ENCODE data around the gene ETV3. TPM values are rescaled to one million over a fixed set of nuclear protein-coding genes. Genes with fewer than 3 reads are reported as not detected.
A peak's percentile ranks its signal among the peaks of the same experiment; 100 is the strongest.

ETV3 gene
- total RNA-seq, 1 experiment from 2014 or later = 5.6 TPM

- DNase-seq (ENCODE audit: low spot score) = no peak
Measured at GRCh38 chr1:157091668-157092273, 46.4 kb downstream of the ETV3 start.

- DNase-seq (ENCODE audit: low spot score) = no peak
Measured at GRCh38 chr1:157091186-157091585, 47.0 kb downstream of the ETV3 start.

GRCh38 chr1:157090771-157091170 is 47.4 kb downstream of the ETV3 start:
- DNase-seq (ENCODE audit: low spot score) = no peak

GRCh38 chr1:157090196-157090647 is 48.0 kb downstream of the ETV3 start:
- DNase-seq (ENCODE audit: low spot score) = peak; percentile 73

GRCh38 chr1:157089789-157090188 is 48.4 kb downstream of the ETV3 start:
- DNase-seq (ENCODE audit: low spot score) = no peak

- no peak for DNase-seq (ENCODE audit: low spot score)
Measured at GRCh38 chr1:157088607-157089006, 49.6 kb downstream of the ETV3 start.

- DNase-seq (ENCODE audit: low spot score) = no peak
Measured at GRCh38 chr1:157087030-157087429, 51.2 kb downstream of the ETV3 start.

- no peak for DNase-seq (ENCODE audit: low spot score)
Measured at GRCh38 chr1:157086299-157086698, 51.9 kb downstream of the ETV3 start.

- peak; percentile 34 for DNase-seq (ENCODE audit: low spot score)
Measured at GRCh38 chr1:157085421-157085820, 52.8 kb downstream of the ETV3 start.

- no peak for DNase-seq (ENCODE audit: low spot score)
Measured at GRCh38 chr1:157084720-157085119, 53.5 kb downstream of the ETV3 start.

- DNase-seq (ENCODE audit: low spot score) = no peak
Measured at GRCh38 chr1:157081707-157082106, 56.5 kb downstream of the ETV3 start.

- DNase-seq (ENCODE audit: low spot score) = no peak
Measured at GRCh38 chr1:157080714-157081113, 57.5 kb downstream of the ETV3 start.

- no peak for DNase-seq (ENCODE audit: low spot score)
Measured at GRCh38 chr1:157077394-157077793, 60.8 kb downstream of the ETV3 start.

- peak; percentile 31 for DNase-seq (ENCODE audit: low spot score)
Measured at GRCh38 chr1:157073944-157074685, 64.1 kb downstream of the ETV3 start.

Other genes starting within 250 kb of the ETV3 start
- gene PEAR1, start 244.7 kb downstream of the ETV3 start, total RNA-seq (2014; rRNA removed; shearing (Covaris generic)) = not detected in 2 replicates
- gene LRRC71, start 217.8 kb downstream of the ETV3 start, total RNA-seq (2014; rRNA removed; shearing (Covaris generic)) = not detected in 2 replicates
- 12.2 and 12.6 TPM in 2 replicates for gene ARHGEF11, start 92.7 kb downstream of the ETV3 start, total RNA-seq (2014; rRNA removed; shearing (Covaris generic))
- not detected in 2 replicates for gene ETV3L, start 38.6 kb downstream of the ETV3 start, total RNA-seq (2014; rRNA removed; shearing (Covaris generic))